Activated naive CD4-positive, alpha-beta T cell treated with anti-CD3 and anti-CD28 coated beads, Interleukin-2, amount 50 U/mL, for 16 hours (primary cell): ENCODE results near the gene CFAP68.

Source experiments
- DNase-seq: peaks from one replicate; pipeline ENCODE4 v3.0.0-alpha.2; 2020

The CFAP68 gene, protein sequence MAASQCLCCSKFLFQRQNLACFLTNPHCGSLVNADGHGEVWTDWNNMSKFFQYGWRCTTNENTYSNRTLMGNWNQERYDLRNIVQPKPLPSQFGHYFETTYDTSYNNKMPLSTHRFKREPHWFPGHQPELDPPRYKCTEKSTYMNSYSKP

GRCh38 chr11:111878849-111879636 is at the start of gene CFAP68, which contains the start of gene FDXACB1:
TSS of gene CFAP68 (plus strand) at chr11:111879541. CDS start at chr11:111879561, 20 bp downstream.
TSS of gene FDXACB1 (minus strand) at chr11:111879165. CDS start at chr11:111879132, 33 bp downstream.
- peak; percentile 94 for DNase-seq

GRCh38 chr11:111833524-111833923 is 45.8 kb upstream of the CFAP68 start:
- no peak for DNase-seq

- no peak for DNase-seq
Observed at GRCh38 chr11:111834432-111835163, 44.7 kb upstream of the CFAP68 start.

- DNase-seq: no peak
Observed at GRCh38 chr11:111835665-111836064, 43.7 kb upstream of the CFAP68 start.

DNA sequence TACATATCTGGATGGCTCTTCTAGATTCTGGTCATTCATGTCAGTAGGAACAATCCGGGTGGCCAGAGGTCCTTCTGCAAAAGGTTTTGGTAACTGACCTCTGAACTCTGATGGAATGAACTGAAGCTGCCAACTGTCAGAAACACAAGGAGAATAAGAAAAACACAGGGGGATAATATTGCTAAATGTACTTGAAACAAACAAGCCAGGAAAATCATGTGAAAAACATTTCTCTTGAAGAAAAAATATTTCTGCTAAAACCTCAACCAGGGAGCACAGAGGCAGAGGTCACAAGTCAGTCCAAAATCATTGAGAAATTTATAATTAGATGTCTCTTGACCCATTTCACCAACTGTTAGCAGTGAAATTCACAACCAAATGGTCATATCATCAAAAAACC is 43.2 kb upstream of the CFAP68 start:
- DNase-seq: no peak

- no peak for DNase-seq
Observed at GRCh38 chr11:111836721-111837120, 42.6 kb upstream of the CFAP68 start.

GRCh38 chr11:111837366-111837891 is 41.9 kb upstream of the CFAP68 start:
- DNase-seq: no peak

DNA sequence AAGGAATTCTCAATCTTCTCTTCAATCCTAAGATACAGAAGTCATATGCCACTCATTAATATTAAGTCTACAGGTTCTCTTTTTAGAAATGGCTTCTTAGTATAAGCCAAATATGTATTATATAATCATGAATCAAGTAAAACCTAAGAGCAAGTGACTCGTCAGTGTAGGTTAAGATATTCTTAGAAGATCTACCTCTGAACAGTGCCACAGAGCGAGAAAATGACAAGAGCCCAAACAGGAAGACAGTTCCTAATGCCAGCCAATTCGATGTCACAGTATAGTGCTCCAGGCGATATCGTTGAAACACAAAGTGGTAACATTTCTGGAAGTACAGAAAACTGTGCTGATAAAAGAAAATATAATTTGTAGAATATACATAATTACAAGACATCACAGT is 41.3 kb upstream of the CFAP68 start:
- no peak for DNase-seq

GRCh38 chr11:111840143-111840542 is 39.2 kb upstream of the CFAP68 start:
- DNase-seq: no peak

DNA sequence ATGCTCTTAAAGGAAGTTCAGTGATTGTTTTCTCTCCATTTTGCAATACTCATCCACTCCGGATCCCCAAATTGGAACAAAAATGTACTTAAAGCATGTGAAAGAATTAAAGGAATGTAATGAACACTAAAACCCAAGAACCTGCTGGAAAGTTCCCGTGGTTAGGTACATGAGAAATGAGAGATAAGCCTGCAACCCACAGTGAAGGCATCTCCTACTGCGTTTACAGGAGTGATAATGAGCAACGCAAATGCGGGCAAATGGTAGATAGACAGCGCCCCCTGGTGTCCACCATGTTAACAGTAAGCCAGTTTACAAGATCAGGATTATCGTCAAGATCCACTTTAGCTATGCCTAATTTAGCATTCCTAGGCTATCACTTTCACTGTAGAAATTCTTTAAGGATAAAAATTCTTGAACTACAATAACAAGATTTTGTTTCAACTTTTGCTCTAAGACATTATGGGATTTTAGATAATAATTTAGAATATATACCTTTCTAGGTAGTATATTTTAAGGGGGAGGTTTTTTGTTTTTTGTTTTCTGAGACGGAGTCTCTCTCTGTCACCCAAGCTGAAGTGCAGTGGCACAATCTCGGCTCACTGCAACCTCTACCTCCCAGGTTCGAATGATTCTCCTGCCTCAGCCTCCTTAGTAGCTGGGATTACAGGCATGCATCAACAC is 37.8 kb upstream of the CFAP68 start:
- DNase-seq: peak; percentile 85

- no peak for DNase-seq
Observed at GRCh38 chr11:111843661-111844060, 35.7 kb upstream of the CFAP68 start.

- no peak for DNase-seq
Observed at GRCh38 chr11:111845276-111846028, 33.9 kb upstream of the CFAP68 start.

DNA sequence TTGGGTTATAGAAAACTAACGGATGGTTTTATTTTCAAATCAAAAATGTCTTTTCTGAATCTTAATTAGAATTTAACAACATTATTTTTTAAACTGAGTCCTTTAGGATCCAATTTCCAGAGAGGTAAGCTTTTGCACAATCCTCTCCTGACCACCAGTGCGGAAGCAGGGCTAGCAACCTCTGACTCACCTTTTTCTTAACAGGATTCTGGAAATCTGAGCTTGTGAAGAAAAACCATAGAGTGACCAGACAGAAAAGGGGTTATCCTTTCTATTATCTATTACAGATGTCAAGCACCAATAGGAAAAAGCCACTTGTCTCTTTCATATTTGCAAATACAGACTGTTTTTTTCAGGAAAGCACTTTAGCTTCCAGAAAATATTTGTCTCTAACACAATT is 33.3 kb upstream of the CFAP68 start:
- DNase-seq: no peak

DNA sequence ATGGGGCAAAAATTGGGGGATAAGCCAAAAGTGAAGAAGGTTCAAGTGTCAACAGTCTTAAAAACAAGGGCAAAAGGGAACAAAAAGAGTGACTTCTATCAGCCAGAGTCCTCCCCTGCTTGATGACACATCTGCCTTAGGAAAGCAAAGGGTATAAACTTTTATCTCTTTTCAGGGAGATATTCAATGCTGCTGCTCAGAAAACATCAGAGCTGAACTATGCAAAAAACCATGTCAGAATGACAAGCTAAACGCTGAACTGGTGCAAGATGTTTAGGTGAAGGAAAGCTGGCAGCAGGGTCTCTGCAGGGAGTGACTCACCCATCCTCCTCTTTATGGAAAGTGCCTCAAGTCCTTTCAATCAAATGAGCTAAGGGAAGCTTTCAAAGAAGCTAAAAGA is 32.7 kb upstream of the CFAP68 start:
- DNase-seq: no peak

DNA sequence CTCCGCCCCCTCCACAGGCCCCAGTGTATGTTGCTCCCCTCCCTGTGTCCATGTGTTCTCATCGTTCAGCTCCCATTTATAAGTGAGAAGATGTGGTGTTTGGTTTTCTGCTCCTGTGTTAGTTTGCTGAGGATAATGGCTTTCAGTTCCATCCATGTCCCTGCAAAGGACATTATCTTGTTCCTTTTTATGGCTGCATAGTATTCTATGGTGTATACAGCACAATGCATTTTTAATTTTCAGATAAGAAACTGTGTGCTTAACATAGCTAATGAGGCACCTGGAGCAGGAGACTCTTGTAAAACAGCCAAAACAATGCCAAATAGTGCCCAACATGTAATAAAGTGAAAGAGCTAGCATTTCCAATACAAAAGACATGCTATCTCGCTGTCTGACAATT is 29.7 kb upstream of the CFAP68 start:
- no peak for DNase-seq

DNA sequence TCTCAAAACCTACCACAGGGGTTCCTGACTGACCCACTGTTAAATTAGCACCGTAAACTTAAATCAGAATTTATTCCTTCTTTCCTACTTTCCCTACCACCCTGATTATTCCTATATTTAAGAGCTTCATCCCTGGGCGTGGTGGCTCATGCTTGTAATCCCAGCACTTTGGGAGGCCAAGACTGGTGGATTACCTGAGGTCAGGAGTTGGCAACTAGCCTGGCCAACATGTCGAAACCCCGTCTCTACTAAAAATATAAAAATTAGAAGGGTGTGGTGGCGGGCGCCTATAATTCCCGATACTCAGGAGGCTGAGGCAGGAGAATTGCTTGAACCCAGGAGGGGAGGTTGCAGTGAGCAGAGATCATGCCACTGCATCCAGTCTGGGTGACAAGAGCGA is 28.3 kb upstream of the CFAP68 start:
- DNase-seq: no peak

- no peak for DNase-seq
Observed at GRCh38 chr11:111851636-111852035, 27.7 kb upstream of the CFAP68 start.

DNA sequence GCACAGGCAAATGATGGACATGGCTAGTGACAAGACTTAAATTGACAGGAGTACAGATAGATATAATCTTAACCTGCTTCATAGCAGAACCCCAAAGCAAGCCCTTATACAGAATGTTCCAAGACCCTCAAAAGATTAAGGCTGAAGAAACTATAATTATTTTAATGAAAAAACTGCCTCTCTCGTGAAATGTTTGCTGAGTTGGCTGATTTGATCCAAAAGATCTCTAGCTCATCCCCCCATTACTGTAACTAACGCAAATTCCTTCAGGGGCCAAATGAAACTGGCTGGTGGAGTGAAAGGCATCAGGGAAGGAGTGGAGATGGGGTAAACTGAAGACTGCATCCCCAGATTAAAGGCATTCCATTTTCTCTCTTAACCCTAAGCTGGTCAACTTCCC is 27.2 kb upstream of the CFAP68 start:
- no peak for DNase-seq

- DNase-seq: no peak
Observed at GRCh38 chr11:111855506-111855905, 23.8 kb upstream of the CFAP68 start.

- no peak for DNase-seq
Observed at GRCh38 chr11:111860257-111860656, 19.1 kb upstream of the CFAP68 start.

GRCh38 chr11:111870113-111870512 is 9.2 kb upstream of the CFAP68 start:
- DNase-seq: no peak

DNA sequence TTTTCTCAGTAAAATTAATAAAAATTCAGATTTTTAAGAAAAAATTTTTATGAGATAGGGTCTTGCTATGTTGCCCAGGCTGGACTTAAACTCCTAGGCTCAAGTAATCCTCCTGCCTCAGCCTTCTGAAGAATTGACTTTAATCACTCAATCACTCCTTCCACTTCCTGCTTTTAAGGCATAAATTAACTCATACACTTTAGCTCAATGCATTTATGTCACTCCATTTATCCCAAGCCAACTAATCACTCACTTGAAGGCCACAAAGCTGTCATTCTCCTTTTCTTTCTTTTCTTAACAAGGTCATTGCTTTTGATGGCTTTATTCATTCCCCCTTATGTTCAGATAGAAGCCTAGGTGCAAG is 8.8 kb upstream of the CFAP68 start:
- DNase-seq: no peak
